Measurements from ENCODE around the gene STAC.
"Not testable (repeated sequence)": the region's sequence is repeated elsewhere in the genome, so short reads cannot be mapped to it uniquely, and the experiment has no call there.

The STAC gene

DNA sequence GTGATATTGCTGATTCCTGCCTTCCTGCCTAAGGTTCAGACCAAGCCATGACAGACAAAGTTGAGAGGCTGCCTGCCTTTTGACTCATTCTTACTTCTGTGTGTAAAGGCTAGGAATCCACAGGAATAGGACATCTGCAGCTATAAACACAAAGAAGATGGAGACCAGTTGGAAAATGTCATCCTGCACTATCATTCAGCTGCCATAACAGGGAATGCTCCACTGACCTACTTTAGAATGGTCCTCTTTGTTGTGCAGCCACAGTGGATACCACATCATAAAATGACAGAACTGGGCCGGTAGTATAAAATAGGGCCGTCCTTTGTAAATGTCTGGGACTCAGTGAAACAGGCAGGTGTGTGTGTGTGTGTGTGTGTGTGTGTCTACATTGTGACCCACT is 75.1 kb downstream of the STAC start:
- TF ChIP-seq, protein P1, sequence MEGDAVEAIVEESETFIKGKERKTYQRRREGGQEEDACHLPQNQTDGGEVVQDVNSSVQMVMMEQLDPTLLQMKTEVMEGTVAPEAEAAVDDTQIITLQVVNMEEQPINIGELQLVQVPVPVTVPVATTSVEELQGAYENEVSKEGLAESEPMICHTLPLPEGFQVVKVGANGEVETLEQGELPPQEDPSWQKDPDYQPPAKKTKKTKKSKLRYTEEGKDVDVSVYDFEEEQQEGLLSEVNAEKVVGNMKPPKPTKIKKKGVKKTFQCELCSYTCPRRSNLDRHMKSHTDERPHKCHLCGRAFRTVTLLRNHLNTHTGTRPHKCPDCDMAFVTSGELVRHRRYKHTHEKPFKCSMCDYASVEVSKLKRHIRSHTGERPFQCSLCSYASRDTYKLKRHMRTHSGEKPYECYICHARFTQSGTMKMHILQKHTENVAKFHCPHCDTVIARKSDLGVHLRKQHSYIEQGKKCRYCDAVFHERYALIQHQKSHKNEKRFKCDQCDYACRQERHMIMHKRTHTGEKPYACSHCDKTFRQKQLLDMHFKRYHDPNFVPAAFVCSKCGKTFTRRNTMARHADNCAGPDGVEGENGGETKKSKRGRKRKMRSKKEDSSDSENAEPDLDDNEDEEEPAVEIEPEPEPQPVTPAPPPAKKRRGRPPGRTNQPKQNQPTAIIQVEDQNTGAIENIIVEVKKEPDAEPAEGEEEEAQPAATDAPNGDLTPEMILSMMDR (IDR thresholded peaks at IDR 0.05; ENCODE audit: low read depth, low read length) = no peak
- no peak for DNase-seq (ENCODE audit: extremely low read depth, low read depth)

DNA sequence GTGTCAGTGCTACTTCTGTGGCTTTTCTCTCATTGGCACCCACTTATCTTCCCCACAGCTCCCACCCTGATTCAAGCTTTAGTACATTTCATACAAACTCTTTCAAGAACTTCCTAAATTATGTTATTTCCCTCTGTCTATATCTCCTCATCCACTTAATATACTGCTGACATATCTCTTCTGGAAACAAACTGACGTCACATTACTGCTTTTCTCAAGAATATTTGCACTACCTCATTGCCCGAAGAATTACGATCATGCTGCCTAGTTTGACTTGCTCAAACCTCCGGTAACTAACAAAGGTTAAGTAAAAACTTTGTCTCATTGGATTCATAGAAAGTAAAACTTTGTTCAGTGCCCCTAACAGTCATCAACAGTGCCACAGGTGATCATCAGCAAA is 76.5 kb downstream of the STAC start:
- TF ChIP-seq, protein P1 (IDR thresholded peaks at IDR 0.05; ENCODE audit: low read depth, low read length) = no peak
- DNase-seq (ENCODE audit: extremely low read depth, low read depth) = no peak

DNA sequence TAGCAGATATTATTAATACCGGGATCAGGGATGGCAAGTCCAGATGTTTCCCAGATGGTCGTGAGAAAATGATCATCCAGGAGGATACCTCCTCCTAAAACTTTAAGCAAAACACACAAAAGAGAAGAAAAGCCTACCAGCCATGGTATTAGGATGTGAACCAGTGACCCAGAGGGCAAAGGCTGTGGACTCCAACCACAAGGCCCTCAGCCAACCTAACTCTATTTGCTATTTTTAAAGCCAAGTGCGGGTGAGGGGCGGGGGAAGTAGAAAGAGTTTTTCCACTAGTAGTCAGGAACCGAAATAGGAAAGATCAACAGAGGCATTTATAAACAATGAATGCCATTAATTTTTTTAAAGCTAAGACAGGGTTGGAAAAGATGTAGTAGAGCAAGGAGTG is 77.4 kb downstream of the STAC start:
- DNase-seq (ENCODE audit: extremely low read depth, low read depth) = no peak

DNA sequence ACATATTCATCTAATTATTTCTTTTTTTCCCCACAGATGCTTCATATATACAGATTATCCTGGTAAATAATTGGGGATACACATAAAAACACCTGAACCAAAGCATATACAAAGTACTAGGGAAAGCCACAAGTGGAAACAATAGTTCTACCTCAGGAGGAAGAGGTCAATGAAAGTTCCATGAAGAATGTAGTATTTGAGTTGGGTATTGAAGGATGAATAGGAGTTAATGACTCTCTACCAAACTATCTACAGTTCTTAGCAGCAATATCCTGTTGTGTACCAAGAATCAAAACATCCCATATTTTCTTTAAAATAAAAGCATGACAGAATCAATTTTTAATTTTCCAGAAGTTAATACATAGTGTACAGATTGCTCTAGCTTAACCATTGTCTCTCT is 78.9 kb downstream of the STAC start:
- no peak for DNase-seq (ENCODE audit: extremely low read depth, low read depth)
- TF ChIP-seq, protein P1 (IDR thresholded peaks at IDR 0.05; ENCODE audit: low read depth, low read length) = no peak

More for the DNA sequence above, 77.4 kb downstream of the STAC start:
- TF ChIP-seq, protein P1 (IDR thresholded peaks at IDR 0.05; ENCODE audit: low read depth, low read length) = no peak

DNA sequence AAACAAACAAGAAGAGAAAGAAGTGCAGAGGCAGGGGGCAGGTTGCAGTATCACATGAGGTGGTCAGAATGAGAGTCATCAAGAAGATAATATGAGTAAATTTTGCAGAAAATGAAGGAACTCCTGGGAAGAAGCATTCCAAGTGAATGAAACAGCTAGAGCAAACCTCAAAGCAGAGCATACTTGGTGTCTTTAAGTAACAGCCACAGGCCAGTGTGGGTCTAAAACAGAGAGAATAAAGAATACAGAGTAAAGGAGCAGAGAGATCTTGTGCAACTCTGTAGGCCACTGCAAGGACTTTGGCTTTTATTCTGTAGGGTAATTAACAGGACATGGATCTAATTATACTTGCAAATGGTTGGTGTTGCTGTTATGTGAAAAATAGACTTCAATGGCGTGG is 81.3 kb downstream of the STAC start:
- no peak for DNase-seq (ENCODE audit: extremely low read depth, low read depth)
- TF ChIP-seq, protein P1 (IDR thresholded peaks at IDR 0.05; ENCODE audit: low read depth, low read length) = no peak

DNA sequence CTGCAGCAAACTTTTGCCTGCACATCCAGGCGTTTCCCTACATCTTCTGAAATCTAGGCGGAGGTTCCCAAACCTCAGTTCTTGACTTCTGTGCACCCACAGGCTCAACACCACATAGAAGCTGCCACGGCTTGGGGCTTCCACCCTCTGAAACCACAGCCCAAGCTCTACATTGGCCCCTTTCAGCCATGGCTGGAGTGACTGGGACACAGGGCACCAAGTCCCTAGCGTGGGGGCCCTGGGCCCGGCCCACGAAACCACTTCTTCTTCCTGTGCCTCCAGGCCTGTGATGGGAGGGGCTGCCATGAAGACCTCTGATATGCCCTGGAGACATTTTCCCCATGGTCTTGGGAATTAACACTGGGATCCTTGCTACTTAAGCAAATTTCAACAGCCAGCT is 91.7 kb downstream of the STAC start:
- not testable (repeated sequence) for DNase-seq (ENCODE audit: extremely low read depth, low read depth)

DNA sequence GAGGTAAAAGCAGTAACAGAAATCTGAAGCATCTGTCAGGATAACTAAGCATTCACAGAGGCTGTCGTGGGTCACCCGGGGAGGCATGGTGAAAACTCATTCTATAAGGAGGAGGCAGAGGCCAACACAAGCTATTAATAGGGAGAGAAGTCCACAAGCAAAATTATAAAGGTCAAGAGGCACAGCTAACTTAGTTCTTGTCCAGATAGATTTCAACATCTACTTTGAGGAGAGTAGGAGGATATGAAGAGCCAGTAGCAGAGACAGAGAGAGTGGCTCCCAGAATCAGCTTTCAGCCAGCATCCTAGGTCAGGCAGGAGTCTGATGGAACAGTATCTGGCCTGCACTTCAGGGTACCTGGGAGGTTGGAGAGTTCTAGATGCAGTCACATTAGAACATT is 95.3 kb downstream of the STAC start:
- TF ChIP-seq, protein P1 (IDR thresholded peaks at IDR 0.05; ENCODE audit: low read depth, low read length) = no peak
- DNase-seq (ENCODE audit: extremely low read depth, low read depth) = no peak

DNA sequence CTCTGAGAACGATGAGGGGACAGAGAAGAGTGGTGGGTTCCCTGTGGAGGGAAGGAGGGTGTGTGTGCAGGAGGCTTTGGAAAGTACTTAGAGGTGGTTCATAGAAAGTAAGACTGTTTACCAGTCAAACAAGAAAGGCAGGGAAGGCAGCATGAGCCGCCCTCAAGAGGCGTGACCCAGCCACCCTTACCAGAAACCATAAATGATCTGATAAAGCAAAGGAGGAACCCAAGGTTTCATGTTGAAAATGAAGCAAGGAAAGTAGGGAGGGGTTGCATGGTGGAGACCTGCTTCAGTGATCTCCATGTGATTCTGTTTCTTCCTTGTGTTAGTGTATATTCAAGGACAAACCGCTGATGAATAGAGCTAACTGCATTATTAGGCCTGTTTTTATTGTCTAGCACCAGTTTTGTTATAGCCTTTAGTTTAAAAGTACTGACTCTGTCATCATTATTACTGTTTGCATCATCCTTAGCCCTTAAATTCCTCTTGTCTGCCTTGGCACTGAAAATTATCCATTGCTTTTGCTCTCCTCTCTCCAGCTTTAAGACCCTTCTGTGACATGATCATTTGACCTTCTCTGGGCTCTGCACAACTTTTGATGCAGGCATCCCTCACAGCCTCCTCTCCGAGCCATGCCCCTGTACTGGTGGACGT is 96.1 kb downstream of the STAC start:
- no peak for DNase-seq (ENCODE audit: extremely low read depth, low read depth)
- TF ChIP-seq, protein P1 (IDR thresholded peaks at IDR 0.05; ENCODE audit: low read depth, low read length) = no peak
